ENCODE results near the gene ITSN2.
"Not testable (repeated sequence)": the region's sequence is repeated elsewhere in the genome, so short reads cannot be mapped to it uniquely, and the experiment has no call there.

Gene ITSN2

DNA sequence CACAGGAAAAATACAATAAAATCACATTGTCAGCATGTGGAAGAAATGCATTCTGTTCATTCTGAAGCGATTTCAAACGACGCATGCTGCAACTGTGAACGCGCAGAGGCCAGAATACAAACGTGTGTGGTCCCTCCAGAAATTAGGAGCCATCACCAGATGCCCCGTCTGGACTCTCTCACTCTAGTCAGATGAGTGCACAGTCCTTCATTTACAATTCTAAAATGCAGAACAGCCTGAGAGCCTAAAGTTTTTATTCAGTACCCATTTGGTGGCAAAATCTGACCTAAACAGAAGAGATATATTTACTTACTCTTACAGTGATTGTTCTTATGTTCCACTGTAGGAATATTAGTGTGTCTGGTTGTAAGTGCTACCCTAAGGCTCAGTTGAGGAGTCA, 148.9 kb downstream of the ITSN2 start:
- DNase-seq (ENCODE audit: low read depth), result no peak

DNA sequence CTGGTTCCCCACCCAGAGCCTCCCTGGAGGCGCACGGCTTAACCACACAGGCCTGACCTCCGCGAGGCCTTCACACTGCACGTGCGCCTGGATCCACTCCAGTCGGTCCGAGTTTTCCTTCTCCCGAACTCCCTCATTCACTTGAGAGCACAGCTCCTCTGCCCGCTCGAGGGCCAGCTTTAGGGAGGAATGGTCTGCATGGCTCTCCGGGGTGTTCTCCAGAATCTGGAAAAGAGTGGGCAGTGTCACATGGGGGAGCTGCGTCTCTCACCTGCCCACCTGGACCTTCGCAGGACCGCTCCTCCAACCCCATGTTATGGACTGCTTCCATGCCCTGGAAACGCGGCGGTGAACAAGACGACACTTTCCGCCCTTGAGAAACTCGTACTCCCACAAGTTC, 149.6 kb downstream of the ITSN2 start:
- DNase-seq (ENCODE audit: low read depth), result no peak

DNA sequence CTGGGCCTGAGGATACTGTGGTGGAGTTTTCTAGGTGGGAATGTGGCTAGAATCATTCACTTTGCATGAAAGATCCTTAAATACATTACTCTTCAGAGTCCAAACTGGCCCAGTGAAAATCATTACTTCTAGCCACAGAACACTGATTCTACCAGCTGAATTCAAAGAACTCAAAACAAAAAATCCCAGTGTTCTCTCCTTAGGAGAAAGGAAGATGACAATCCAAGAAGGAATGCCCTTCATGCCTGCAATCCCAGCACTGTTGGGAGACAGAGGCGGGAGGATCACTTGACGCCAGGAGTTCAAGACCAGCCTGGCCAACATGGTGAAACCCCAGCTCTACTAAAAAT, 150.3 kb downstream of the ITSN2 start:
- no peak for DNase-seq (ENCODE audit: low read depth)

DNA sequence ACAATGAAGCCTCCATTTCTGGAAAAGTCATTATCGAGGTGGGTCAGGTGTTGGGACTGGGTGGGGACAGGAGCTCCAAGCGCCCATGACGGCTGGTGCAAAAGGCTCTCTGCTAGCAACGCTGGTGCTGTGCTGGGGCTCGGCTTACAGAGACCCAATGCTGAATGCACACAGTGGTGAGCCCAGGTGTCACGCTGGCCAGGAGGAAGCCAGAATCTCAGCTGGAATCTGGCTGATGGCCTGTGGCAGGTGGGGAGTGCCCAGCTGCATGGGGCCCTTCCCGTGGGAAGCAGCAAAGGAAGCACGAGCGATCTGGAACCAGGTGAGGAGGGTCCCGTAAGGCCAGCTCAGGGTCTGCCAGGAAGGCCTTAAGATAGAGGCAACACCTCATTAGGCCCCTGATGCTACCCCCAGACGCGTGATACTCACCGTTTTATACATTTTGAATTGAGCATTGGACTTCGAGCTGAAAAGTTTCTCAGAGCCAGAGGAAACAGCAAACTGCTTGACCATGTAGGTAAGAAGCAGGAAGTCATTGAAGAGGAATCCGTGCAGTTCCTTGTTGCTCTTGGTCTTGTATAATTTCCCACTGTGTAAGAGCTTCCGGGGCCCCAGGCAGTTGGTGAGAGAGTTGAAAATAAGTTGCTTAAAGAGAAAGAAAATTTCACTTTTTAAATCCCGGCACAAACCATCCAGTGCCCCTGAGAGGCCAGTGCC, 150.8 kb downstream of the ITSN2 start:
- no peak for DNase-seq (ENCODE audit: low read depth)

DNA sequence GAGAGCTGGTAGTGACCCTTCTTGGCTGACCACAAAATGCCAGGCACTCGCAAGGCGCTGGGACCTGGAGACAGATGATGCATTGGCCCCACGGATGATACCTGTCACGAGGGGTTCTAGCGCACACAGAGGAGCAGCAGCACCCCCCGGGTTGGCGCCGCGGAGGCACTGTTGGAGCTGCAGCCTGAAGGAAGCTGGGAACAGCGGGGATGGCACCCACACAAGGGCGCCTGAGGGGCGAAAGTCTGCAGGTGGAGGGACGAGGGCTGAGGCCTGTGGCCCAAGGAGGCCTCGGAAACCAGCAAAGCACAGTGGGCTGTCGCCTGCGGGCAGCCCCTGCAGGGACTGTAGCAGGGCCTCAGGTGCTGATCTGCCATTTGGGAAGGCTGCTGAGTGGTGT, 151.8 kb downstream of the ITSN2 start:
- no peak for DNase-seq (ENCODE audit: low read depth)

DNA sequence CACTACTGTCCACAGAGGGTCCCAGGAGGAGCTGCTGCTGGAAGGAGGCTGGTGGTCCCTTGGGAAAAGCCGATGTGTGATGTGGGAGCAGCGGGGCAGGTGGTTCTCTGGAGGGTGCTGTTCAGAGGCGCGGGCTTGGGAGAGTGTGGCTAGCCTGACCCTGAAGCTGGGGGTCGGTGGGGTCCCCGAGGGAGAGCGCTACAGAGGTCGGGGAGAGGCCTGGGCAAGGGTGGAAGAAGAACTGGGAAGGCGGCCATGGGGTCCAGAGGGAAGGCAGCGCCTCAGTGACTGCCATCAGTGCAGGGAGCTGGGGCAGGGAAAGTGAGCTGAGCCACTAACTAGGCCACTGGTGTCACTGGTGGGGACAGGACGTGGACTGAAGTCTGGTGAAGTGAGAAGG, 153.0 kb downstream of the ITSN2 start:
- no peak for DNase-seq (ENCODE audit: low read depth)

DNA sequence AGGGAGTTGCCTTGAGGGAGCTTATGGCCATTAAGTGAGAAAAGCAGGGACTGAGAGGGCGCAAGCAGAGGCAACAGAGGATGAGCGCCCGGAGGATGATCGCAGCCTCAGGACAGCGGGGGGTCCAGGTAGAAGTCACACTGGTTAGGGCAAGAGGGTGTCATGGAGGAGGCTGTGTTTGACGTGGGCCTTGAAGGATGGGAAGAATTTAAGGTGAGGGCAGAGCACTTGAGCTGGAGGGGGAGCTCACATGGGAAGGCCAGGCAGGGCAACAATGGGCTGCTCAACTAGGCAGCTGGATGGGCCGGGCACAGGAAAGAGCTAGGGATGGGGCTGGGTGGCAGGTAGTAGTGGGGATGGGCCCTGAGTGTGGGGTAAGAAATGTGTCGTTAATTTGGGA, 153.6 kb downstream of the ITSN2 start:
- no peak for DNase-seq (ENCODE audit: low read depth)

DNA sequence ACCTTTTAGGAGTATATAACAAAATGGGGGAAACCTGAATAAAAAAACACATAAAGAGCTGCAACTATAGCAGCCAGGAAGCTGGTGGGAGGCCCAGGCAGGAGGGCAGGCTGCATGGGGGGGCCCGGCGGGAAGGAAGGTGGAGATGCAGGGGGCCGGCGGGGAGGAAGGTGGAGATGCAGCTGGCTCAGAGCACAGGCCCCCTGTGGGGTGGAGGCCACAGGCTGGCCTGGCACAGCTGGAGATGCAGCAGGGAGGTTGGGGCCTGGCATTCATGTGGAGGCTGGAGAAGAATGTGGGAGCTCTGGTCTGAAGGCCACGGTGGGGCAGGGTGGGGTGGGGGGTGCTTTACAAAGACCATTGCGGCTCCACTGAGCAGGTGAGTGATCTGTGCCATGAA, 154.1 kb downstream of the ITSN2 start:
- DNase-seq (ENCODE audit: low read depth), result no peak

DNA sequence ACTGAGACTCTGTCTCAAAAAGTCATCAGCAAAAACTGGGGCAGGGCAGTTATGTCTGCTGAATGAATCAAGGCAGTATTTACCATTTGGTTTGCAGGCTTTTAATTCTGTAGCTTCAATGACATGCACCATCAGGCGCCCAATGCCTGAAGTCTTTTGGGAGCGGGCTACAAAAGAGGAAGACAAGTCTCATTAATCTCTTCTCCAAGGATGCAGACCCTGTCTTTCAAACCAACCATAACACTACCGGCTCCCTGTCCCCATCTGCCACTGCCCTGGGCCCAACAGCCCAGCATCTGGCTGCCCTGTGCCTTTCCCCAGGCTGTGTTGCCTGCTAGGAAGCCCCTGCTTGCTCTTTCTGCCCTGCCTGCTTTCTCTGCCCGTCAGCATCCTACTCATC, 155.2 kb downstream of the ITSN2 start:
- no peak for DNase-seq (ENCODE audit: low read depth)

DNA sequence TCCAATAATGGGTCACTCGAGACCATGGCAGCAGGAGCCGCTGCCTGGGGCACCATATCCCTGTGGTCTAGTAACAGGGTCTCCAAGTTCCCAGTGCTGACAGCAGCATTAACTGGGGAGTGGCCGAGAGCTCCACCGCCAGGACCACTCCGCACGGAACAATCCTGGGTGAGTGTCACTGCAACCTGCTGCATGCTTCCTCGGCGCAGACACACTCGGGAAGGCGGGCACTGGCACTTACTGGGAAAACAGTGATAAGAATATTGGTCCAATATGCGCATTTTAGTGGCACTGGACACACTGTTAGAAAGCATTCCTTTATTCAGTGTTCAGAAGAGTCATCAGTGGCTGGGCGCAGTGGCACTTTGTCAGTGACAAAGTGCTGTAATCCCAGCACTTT, 155.8 kb downstream of the ITSN2 start:
- DNase-seq (ENCODE audit: low read depth), result no peak

DNA sequence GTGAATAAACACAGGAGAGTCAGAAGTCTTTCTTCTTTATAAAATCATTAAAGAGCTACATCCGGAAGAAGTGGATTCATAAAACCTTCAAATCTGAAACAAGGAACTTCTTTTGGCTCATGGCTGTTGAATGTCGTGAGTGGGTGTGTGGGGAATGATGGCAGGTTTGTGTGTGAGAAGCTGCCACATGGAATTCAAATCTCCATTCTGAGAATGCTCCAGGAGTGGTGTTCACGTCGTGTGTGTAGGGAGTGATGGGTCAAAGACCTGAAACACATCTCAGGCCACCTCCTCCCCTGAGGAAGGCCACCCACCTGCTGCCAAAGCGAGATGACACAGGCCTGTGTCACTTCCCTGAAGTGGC, 156.6 kb downstream of the ITSN2 start:
- DNase-seq (ENCODE audit: low read depth), result no peak

DNA sequence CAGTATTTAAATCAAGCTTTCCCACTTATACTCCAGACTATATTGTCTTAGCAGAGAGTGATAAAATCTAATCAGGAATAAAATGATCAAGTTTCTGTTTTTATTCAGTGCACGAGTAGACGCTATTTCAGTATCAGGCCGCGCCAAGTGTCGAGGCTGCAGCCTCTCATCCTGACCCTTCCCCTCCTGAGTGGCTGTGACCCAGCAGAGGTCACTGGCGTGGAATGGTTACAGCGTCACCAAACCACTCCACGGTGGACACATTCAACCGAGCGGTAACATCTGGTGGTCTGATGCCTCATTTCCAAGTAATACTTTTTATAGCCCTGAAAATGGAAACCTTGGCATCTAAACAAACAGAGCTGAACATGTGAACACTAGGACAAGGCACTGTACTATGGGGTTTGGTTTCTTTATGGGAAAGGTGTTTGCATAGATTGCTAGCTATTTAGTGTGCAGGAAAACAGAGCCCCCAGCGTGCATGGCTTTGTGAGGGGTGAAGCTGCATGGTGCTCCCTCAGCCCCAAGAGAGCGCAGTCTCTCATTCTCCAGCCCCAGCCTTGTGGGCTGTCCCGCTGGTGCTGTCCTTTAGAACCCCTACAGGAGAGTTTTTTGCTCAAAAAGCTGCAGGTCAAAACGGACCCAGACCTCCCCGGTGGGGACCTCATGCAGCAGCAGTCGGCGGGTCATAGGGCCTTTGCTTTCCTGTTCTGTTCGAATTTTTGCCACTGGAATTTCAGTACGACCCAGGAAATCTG, 157.1 kb downstream of the ITSN2 start:
- no peak for DNase-seq (ENCODE audit: low read depth)

DNA sequence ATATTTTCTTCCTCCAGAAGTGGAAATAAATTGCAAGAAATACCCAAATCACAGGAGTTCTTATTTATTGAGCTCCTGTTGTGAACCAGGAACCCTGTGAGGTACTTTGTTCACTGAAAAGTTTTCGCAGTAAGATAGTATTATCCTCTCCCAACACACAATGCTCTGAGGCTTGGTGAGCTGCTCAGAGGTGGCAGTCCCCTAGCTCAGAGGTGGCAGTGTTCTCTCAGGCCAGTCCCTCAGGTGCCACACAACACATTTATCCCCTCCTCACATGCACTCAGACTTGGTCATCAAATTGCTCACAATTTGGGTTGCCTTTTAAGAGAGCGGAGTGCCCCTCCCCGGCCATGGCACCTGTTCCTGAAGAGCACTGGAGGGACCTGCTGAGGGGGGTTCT, 159.5 kb downstream of the ITSN2 start:
- DNase-seq (ENCODE audit: low read depth), result no peak

DNA sequence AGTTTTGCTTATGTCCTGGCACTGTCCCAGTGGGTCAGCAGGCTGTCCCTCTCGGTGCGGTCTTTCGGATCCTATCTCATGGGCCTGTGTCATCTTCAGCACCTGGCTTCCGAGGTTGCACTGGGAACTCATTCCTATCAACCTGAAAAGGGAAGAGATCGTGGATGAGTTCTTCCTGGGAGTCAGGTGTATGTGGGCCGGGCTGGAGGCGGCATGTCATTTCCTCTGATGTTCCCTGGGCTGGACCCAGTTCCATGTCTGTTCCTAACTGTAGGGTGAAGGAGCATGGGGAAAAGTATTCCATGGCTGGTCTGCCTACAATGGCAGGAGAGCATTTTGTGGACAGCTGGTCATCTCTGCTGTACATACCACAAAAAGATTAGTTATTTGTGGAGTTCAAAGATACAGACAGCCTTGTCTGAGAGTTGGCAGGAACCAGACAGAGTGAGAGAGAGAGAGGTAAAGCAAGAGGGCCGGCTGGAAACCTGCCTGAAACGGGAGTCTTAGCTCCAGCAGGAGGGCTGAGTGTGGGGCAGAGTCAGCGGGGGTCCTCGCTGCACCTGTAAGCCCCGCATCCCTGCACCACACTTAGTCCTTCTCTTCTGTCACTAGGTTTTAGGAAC, 160.3 kb downstream of the ITSN2 start:
- DNase-seq (ENCODE audit: low read depth), result no peak

DNA sequence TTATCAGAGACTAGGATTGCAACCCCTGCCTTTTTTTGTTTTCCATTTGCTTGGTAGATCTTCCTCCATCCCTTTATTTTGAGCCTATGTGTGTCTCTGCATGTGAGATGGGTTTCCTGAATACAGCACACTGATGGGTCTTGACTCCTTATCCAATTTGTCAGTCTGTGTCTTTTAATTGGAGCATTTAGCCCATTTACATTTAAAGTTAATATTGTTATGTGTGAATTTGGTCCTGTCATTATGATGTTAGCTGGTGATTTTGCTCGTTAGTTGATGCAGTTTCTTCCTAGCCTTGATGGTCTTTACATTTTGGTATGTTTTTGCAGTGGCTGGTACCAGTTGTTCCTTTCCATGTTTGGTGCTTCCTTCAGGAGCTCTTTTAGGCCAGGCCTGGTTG, 163.1 kb downstream of the ITSN2 start:
- DNase-seq (ENCODE audit: low read depth), result not testable (repeated sequence)

DNA sequence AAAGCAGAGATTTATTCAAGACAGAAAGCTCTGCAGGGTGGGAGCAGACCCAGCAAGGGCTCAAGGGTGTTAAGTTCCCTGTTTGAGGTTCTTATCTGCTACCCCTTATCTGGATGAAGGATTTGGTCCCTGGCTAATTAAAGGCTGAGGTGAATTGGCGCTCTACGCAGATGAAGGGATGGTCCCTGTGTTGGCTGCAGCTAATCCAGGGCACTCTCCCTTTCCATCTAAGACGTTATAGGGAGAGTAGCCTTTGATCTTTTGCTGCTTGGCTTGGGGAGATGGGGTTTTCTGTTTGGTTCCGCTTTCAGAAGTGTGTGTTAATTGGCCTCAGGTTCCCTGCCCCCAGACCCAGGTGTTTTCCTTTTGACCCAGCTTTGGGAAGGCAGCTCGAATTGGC, 168.5 kb downstream of the ITSN2 start:
- no peak for DNase-seq (ENCODE audit: low read depth)

DNA sequence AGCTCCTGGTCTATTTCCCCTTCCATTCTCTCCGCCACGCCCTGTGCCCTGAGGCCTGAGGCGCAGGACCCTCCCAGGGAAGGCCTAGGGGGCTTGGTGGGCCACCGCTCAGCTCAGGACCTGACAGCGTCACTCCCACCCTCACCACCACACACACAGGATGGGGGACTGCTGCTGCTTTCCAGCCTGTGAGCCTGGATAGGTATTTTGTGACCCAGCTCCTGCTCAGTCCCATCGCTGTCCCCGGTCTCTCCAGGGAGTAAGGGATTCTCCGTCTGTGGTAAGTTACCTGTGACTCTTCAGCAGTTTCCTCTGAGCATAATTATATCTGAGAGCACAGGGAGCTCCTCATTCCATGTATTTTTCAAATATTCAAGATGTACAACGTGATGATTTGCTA, 169.2 kb downstream of the ITSN2 start:
- no peak for DNase-seq (ENCODE audit: low read depth)

DNA sequence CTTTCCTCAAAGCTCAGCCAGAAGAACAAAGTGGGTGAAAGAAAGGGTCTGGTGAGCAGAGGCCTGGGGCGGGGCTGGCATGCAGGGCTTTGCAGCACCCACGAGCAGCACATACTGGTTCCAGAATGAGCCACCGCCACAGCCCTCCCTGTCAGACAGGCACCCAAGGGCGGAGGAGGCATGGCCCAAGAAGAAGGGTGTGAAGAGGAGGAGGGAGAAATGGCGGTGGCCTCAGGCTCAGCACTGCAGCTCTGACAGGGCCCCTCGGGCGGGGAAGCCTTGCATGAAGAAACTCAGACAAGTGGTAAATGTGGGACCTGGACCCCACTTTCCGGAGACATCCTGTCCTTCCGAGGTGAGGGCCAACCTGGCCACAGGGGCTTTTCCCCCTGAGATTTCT, 169.8 kb downstream of the ITSN2 start:
- DNase-seq (ENCODE audit: low read depth), result no peak

DNA sequence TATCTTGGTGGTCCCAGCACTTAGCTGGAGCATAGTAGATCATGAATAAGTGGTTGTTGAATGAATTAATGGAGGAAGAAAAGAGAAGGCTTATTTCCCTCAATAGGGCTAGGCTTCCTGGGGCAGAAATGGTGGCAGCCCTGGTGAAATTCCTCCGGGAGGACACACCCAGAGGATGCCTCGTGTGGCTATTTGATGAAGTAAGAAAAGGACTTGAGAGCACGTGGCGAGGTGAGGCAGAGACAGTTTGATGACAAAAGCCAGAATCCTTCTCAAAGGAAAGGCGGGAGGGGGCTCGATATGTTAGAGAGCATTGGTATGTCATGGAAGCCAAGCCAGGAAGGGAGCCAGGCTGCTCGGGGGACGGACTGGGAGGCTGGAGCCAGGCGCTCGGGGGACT, 170.8 kb downstream of the ITSN2 start:
- no peak for DNase-seq (ENCODE audit: low read depth)

DNA sequence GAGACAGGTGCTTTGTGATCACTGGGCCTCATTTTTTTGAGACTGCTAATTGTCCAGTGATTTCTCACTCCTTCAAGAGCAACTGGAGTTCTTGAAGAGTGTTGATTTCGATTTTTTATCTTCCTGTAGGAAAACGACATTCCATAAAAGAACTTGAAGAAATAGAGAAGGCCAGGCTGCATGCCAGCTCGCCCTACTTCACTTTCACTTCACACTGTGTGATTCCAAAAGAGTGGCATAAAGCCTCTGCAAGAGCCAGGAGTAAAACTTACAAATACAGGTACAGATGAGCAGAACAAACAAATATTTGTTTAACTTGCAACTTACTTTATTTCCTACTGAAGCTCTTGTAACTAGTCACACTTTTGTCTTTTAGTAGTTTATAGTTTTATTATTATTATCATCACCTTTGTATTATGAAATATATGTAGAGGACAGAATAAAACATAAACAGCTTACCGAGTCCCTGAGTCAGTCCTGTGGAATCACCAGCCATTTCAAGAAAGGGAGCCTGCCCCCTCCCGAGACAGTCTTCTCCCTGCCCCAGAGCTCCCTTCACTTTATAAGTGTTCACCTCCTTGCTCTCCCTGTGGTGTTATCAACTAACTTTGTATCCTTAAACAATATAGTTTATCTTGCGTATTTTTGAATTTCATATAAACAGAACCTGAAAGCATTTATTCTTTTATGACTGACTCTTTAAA, 176.8 kb downstream of the ITSN2 start:
- DNase-seq (ENCODE audit: low read depth), result no peak

DNA sequence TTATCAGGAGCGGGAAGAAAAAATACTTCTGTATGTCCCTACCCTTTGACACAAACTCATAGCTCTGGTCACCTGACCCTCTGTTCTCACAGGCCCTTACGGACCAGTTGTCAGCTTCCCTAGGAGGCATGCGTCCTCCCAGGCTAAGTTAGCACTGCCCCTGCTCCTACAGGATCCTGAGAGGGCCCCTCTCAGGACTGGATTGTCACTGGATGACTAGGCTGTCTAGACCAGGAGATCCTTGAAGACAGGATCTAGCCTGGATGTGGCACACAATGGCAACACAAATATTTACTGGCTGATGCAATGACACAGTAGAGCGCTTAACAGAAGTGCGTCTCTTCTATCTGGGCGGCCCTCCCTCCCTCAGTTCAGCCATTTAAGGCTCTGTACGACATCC, 177.8 kb downstream of the ITSN2 start:
- no peak for DNase-seq (ENCODE audit: low read depth)

DNA sequence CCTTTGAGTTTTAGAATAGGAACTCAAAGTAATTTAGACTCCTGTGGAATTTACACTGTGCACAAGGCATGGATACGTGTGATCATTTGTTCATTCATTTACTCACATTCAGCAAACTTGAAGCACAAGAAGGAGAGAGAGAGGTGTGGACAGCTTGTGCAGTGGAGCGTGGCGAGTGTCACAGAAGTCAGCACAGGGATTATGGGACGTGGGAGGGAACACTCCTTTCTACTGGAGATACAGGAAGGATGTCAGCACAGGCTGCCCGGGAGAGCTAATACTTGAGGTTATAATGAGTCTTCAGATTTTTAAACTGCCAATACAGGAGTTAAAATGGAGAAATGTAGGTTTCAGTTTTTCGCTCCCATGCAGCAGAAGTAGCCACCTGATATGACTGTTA, 178.5 kb downstream of the ITSN2 start:
- DNase-seq (ENCODE audit: low read depth), result no peak

DNA sequence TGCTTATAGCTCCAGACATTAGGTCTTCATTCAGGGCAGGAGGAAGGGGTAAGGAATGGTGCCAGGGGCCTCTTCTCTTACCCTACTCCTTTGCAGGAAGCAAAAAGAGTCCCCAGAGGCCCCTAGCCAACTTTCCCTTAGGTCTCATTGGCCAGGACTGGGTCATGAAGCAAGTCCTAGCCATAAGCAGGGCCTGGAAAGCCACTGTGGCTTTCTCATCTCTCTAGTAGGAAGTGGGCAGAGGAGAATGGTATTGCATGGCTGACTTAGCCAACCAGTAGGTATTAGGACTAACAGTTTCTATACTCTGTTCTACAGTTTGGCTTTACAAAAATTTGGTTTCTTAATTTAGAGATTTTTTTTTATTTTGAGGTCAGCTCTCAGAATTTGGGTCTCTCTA, 180.7 kb downstream of the ITSN2 start:
- DNase-seq (ENCODE audit: low read depth), result no peak
